Cardiac muscle cell (in vitro differentiated cells and primary cell): ENCODE data around the gene ARHGEF7. TPM values are rescaled to one million over a fixed set of nuclear protein-coding genes. Genes with fewer than 3 reads are reported as not detected.

Experiments
- DNase-seq, 2 donors: peaks; one replicate each; pipeline versions ENCODE4 v3.0.0 to v3.0.0-alpha.2; 2010 to 2017; ENCODE audit warnings: low read depth in 1 of 2, low spot score in 1 of 2
- H3K27ac ChIP-seq: fragments of 200-600 bp; sonication (generic); 2 replicates; pipeline ENCODE4 v1.5.1; 2016
- H3K27me3 ChIP-seq: fragments of 200-600 bp; sonication (generic); 2 replicates; pipeline ENCODE4 v1.6.0; 2016; ENCODE audit warnings: control low read depth
- H3K36me3 ChIP-seq: fragments of 200-600 bp; sonication (generic); 2 replicates; pipeline ENCODE4 v1.5.1; 2016; ENCODE audit warnings: control low read depth
- H3K4me1 ChIP-seq: fragments of 200-600 bp; sonication (generic); 2 replicates; pipeline ENCODE4 v1.8.1; 2017; ENCODE audit warnings: low read depth, mild to moderate bottlenecking, mixed run types
- H3K4me3 ChIP-seq: fragments of 200-600 bp; sonication (generic); 2 replicates; pipeline ENCODE4 v1.5.1; 2016; ENCODE audit warnings: mild to moderate bottlenecking
- H3K9me3 ChIP-seq: fragments of 200-600 bp; sonication (generic); 2 replicates; pipeline ENCODE4 v1.5.1; 2017; ENCODE audit warnings: low read depth, mild to moderate bottlenecking, control low read depth
- CTCF ChIP-seq: IDR thresholded peaks from 2 replicates; pipeline ENCODE4 v1.5.1; 2012; ENCODE audit warnings: low read depth, mild to moderate bottlenecking, low read length
- polyA plus RNA-seq: library from polyadenylated mRNA; unstranded; fragments of >200 nt; fragmentation: Nextera tagmentation; extraction: Ambion mirVana; gene quantifications from 2 replicates; pipeline ENCODE4 v1.2.1, GENCODE V29; 2016
- total RNA-seq: library from RNA; depleted of rRNA; stranded (reverse); fragments of >200 nt; gene quantifications from 2 replicates; pipeline ENCODE4 v1.2.3, GENCODE V29; 2016

The ARHGEF7 gene
- total and polyA plus RNA-seq, 2 experiments from 2014 or later = 20.4 to 32.3 TPM

- peaks cover 20% of the 10 kb centered on the region for H3K4me1 ChIP-seq
- no peaks in the 10 kb centered on the region for H3K36me3 ChIP-seq
- TF ChIP-seq CTCF = no peak
- H3K4me3 ChIP-seq = no peak overlapping the region
- DNase-seq = no peak
- no peak overlapping the region for H3K27ac ChIP-seq
- H3K9me3 ChIP-seq = no peaks in the 10 kb centered on the region
- no peaks in the 10 kb centered on the region for H3K27me3 ChIP-seq
These were observed 86.3 kb downstream of the ARHGEF7 start for GRCh38 chr13:111201304-111201940.

GRCh38 chr13:111202156-111202621 is 87.1 kb downstream of the ARHGEF7 start:
- no peak overlapping the region for H3K27ac ChIP-seq

GRCh38 chr13:111202745-111203144 is 87.6 kb downstream of the ARHGEF7 start:
- no peaks in the 10 kb centered on the region for H3K36me3 ChIP-seq
- no peaks in the 10 kb centered on the region for H3K27me3 ChIP-seq
- H3K4me3 ChIP-seq = no peak overlapping the region
- peak in 1 of 2 donors; percentile 96 for DNase-seq
- H3K4me1 ChIP-seq = peaks cover 20% of the 10 kb centered on the region
- no peak for TF ChIP-seq CTCF
- H3K27ac ChIP-seq = no peak overlapping the region
- no peaks in the 10 kb centered on the region for H3K9me3 ChIP-seq

More at GRCh38 chr13:111202156-111202621, 87.1 kb downstream of the ARHGEF7 start:
- H3K36me3 ChIP-seq = no peaks in the 10 kb centered on the region
- no peaks in the 10 kb centered on the region for H3K27me3 ChIP-seq
- peak in 1 of 2 donors; percentile 32 for DNase-seq
- TF ChIP-seq CTCF = no peak
- no peak overlapping the region for H3K4me3 ChIP-seq
- peaks cover 20% of the 10 kb centered on the region for H3K4me1 ChIP-seq
- no peaks in the 10 kb centered on the region for H3K9me3 ChIP-seq

- DNase-seq = no peak
These were observed 88.8 kb downstream of the ARHGEF7 start for GRCh38 chr13:111203736-111204389.

GRCh38 chr13:111204438-111205177 is 89.5 kb downstream of the ARHGEF7 start:
- no peak overlapping the region for H3K27ac ChIP-seq
- no peak overlapping the region for H3K4me3 ChIP-seq

More at GRCh38 chr13:111203736-111204389, 88.8 kb downstream of the ARHGEF7 start:
- no peak overlapping the region for H3K4me3 ChIP-seq
- H3K27ac ChIP-seq = no peak overlapping the region
- no peaks in the 10 kb centered on the region for H3K9me3 ChIP-seq
- TF ChIP-seq CTCF = no peak
- H3K27me3 ChIP-seq = no peaks in the 10 kb centered on the region
- H3K36me3 ChIP-seq = no peaks in the 10 kb centered on the region
- H3K4me1 ChIP-seq = peaks cover 20% of the 10 kb centered on the region

More at GRCh38 chr13:111204438-111205177, 89.5 kb downstream of the ARHGEF7 start:
- H3K27me3 ChIP-seq = no peaks in the 10 kb centered on the region
- TF ChIP-seq CTCF = no peak
- peaks cover 20% of the 10 kb centered on the region for H3K4me1 ChIP-seq
- no peaks in the 10 kb centered on the region for H3K36me3 ChIP-seq
- peak in 1 of 2 donors; percentile 91 for DNase-seq
- no peaks in the 10 kb centered on the region for H3K9me3 ChIP-seq
